Dedifferentiated amniotic fluid mesenchymal stem cell (primary cell): ENCODE data around the gene TFF3.

Source experiments
- DNase-seq: peaks from one replicate; pipeline ENCODE4 v3.0.0-alpha.2; 2016; ENCODE audit errors: extremely low spot score

Gene TFF3

GRCh38 chr21:42266971-42267556, 48.1 kb downstream of the TFF3 start:
- DNase-seq: no peak

- DNase-seq: no peak
Measured at GRCh38 chr21:42265231-42265812, 49.9 kb downstream of the TFF3 start.

GRCh38 chr21:42264245-42265195, 50.7 kb downstream of the TFF3 start:
- DNase-seq: no peak

- DNase-seq: no peak
Measured at GRCh38 chr21:42263591-42264131, 51.5 kb downstream of the TFF3 start.

GRCh38 chr21:42262831-42263231, 52.4 kb downstream of the TFF3 start:
- DNase-seq: no peak

- DNase-seq: no peak
Measured at GRCh38 chr21:42261829-42262200, 53.4 kb downstream of the TFF3 start.
